Neural progenitor cell (in vitro differentiated cells): ENCODE measurements around the gene NEURL1B. TPM values are rescaled to one million over a fixed set of nuclear protein-coding genes. Genes with fewer than 3 reads are reported as not detected.
A peak's percentile ranks its signal among the peaks of the same experiment; 100 is the strongest.

ENCODE experiments used
- DNase-seq: peaks from one replicate; pipeline ENCODE4 v3.0.0-alpha.2; 2016; ENCODE audit warnings: low spot score
- H2AFZ ChIP-seq: fragments of 200-600 bp; sonication (generic); replicated peaks from 2 replicates; pipeline ENCODE4 v1.6.1; 2016; ENCODE audit warnings: antibody characterized with exemption
- H3F3A ChIP-seq: fragments of 200-600 bp; sonication (generic); 2 replicates; pipeline ENCODE4 v1.6.1; 2016; ENCODE audit warnings: antibody characterized with exemption, low read depth
- H3K27ac ChIP-seq: fragments of 200-600 bp; sonication (generic); 2 replicates; pipeline ENCODE4 v1.5.1; 2016; ENCODE audit warnings: mild to moderate bottlenecking
- H3K27me3 ChIP-seq: fragments of 200-600 bp; sonication (generic); 2 replicates; pipeline ENCODE4 v1.6.1; 2016; ENCODE audit warnings: mild to moderate bottlenecking, moderate library complexity
- H3K36me3 ChIP-seq: fragments of 200-600 bp; sonication (generic); 2 replicates; pipeline ENCODE4 v1.5.1; 2016
- H3K4me1 ChIP-seq: fragments of 200-600 bp; sonication (generic); 2 replicates; pipeline ENCODE4 v1.6.1; 2016; ENCODE audit warnings: mixed run types
- H3K4me2 ChIP-seq: fragments of 200-600 bp; sonication (generic); 2 replicates; pipeline ENCODE4 v1.6.1; 2016
- H3K4me3 ChIP-seq: fragments of 200-600 bp; sonication (generic); 2 replicates; pipeline ENCODE4 v1.5.1; 2016
- H3K79me2 ChIP-seq: fragments of 200-600 bp; sonication (generic); 2 replicates; pipeline ENCODE4 v1.6.1; 2016; ENCODE audit warnings: low read depth
- H3K9ac ChIP-seq: fragments of 200-600 bp; sonication (generic); 2 replicates; pipeline ENCODE4 v1.6.1; 2016
- H3K9me3 ChIP-seq: fragments of 200-600 bp; sonication (generic); 2 replicates; pipeline ENCODE4 v1.5.1; 2016; ENCODE audit warnings: low read depth
- H4K20me1 ChIP-seq: fragments of 200-600 bp; sonication (generic); 2 replicates; pipeline ENCODE4 v1.6.1; 2016; ENCODE audit warnings: low read depth
- H3K27ac Mint-ChIP-seq: 3 replicates; pipeline ENCODE4 v1.8.0; 2021; ENCODE audit warnings: mixed read lengths
- H3K27me3 Mint-ChIP-seq: 2 replicates; pipeline ENCODE4 v1.8.0; 2022; ENCODE audit warnings: low read depth, mild to moderate bottlenecking, inconsistent platforms, moderate library complexity, mixed read lengths; ENCODE audit not compliant: insufficient read depth
- H3K36me3 Mint-ChIP-seq: 3 replicates; pipeline ENCODE4 v1.8.0; 2021; ENCODE audit warnings: mixed read lengths
- H3K4me1 Mint-ChIP-seq: 3 replicates; pipeline ENCODE4 v1.8.0; 2021; ENCODE audit warnings: mixed read lengths
- H3K4me3 Mint-ChIP-seq: 3 replicates; pipeline ENCODE4 v1.8.0; 2021; ENCODE audit warnings: mild to moderate bottlenecking, moderate library complexity, mixed read lengths
- H3K9me3 Mint-ChIP-seq: 3 replicates; pipeline ENCODE4 v1.8.0; 2020; ENCODE audit warnings: mixed read lengths
- EZH2 ChIP-seq: fragments of 200-600 bp; sonication (generic); IDR thresholded peaks from 2 replicates; pipeline ENCODE4 v1.6.1; 2017; ENCODE audit warnings: antibody characterized with exemption, mild to moderate bottlenecking, moderate library complexity
- EZH2phosphoT487 ChIP-seq: fragments of 200-600 bp; sonication (generic); IDR thresholded peaks from 2 replicates; pipeline ENCODE4 v1.6.1; 2017; ENCODE audit warnings: antibody characterized with exemption
- total RNA-seq: library from RNA; depleted of rRNA; stranded (reverse); fragments of >200 nt; gene quantifications from 2 replicates; pipeline ENCODE4 v1.2.3, GENCODE V29; 2015; ENCODE audit warnings: low replicate concordance
- TF ChIP-seq, protein P1 (sequence below): fragments of 200-600 bp; sonication (generic); IDR thresholded peaks from 2 replicates; pipeline ENCODE4 v1.5.1; 2017; ENCODE audit warnings: antibody characterized with exemption, mild to moderate bottlenecking

The NEURL1B gene
- total RNA-seq, 1 donor from 2014 or later = 12.1 TPM

DNA sequence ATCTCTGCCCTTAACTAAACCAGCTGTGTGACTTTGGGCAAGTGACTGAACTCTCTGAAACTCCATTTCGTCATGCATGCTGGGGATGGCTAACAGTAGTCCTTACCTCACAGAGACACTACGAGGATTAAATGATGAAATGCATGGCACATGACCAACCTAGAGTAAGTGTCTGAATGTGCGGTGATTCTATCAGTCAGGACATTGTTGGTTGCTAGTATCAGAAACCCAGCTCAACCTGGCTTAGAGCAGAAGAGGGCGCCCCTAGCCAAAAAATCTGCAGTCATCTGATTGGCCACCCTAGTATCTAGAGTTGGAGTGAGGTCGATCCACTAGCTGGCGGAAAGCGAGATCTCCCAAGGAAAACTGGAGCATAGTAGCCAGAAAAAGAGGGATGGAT lies 25.2 kb downstream of the NEURL1B start:
- peaks cover 8% of the 10 kb centered on the region for H3K4me1 ChIP-seq
- H3K36me3 Mint-ChIP-seq = peaks cover 2% of the 10 kb centered on the region
- no peak overlapping the region for H3K4me2 ChIP-seq
- H2AFZ ChIP-seq = no peak overlapping the region
- no peaks in the 10 kb centered on the region for H3K27me3 ChIP-seq
- H3K4me1 Mint-ChIP-seq = peaks cover 25% of the 10 kb centered on the region
- H3K9me3 Mint-ChIP-seq = no peaks in the 10 kb centered on the region
- H4K20me1 ChIP-seq = peaks cover 15% of the 10 kb centered on the region
- H3K36me3 ChIP-seq = no peaks in the 10 kb centered on the region
- no peak overlapping the region for H3K27ac ChIP-seq
- no peak for DNase-seq
- no peaks in the 10 kb centered on the region for H3K79me2 ChIP-seq
- TF ChIP-seq EZH2phosphoT487 (no peak), EZH2 (no peak)
- TF ChIP-seq, protein P1, sequence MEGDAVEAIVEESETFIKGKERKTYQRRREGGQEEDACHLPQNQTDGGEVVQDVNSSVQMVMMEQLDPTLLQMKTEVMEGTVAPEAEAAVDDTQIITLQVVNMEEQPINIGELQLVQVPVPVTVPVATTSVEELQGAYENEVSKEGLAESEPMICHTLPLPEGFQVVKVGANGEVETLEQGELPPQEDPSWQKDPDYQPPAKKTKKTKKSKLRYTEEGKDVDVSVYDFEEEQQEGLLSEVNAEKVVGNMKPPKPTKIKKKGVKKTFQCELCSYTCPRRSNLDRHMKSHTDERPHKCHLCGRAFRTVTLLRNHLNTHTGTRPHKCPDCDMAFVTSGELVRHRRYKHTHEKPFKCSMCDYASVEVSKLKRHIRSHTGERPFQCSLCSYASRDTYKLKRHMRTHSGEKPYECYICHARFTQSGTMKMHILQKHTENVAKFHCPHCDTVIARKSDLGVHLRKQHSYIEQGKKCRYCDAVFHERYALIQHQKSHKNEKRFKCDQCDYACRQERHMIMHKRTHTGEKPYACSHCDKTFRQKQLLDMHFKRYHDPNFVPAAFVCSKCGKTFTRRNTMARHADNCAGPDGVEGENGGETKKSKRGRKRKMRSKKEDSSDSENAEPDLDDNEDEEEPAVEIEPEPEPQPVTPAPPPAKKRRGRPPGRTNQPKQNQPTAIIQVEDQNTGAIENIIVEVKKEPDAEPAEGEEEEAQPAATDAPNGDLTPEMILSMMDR = peak; percentile 20
- no peak overlapping the region for H3K9ac ChIP-seq
- H3F3A ChIP-seq = no peaks in the 10 kb centered on the region
- peaks cover 7% of the 10 kb centered on the region for H3K27me3 Mint-ChIP-seq
- H3K4me3 ChIP-seq = no peak overlapping the region
- no peak overlapping the region for H3K4me3 Mint-ChIP-seq
- H3K27ac Mint-ChIP-seq = peak overlapping the region; percentile 4
- H3K9me3 ChIP-seq = no peaks in the 10 kb centered on the region

DNA sequence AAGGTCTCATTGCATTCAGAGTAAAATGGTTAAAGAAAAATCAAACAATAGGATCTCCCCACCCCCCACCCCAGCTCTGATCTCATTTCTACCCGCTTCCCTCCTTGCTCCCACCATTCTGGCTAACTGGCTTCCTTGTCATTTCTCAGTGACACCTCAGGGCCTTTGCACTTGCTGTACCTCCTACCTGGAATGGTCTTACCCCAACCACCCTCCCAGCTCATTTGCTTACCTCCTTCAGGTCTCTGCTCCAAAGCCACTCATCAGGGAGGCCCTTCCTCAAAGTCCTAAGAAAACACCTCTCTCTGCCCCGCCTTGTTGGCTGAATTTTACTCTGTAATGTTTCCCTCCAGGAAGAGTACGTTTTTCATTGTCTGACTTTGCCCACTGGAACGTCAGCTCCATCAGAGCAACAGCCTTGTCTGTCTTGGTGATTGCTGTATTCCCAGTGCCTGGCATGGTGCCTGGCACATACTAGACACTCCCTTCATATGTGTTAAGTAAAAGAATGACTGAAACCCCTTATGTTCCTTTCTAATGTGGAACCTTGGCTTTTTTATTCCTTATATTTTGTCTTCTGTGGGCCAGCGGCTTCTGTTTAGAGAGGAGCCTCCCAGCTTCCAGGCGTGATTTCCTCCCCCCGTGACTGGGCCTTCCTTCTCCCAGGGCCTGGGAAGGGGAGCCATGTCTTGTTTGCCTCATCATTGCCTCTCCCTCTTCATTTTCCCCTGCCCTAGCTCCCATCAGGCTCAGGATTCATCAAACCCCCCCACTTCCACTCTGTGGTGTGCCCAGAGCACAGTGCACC lies 26.9 kb downstream of the NEURL1B start:
- peak overlapping the region; percentile 81 for H3K27ac Mint-ChIP-seq

DNA sequence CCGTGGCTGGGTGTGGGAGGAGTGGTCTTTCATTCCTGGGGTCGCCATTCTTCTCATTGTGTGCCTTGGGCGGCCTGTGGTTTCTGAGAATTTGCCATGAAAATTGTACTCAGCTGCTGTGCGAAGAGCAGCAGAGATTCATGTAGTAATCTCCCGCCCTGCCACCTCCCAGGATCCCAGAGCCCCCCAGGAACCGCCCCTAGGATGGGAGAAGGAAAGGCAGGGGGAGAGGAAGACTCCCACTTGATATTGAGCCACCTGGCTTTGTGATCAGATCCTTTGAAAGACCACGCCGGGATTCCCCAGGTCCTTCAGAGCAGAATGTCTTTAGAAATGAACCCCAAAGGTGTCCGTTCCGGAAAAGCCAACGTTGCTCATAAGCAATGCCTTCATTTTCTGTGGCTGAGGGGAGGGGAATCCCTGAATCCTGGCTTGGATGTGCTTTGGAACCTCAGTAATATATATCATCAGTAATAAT lies 27.6 kb downstream of the NEURL1B start:
- Histone ChIP-seq H3K36me3 (no peaks in the 10 kb centered on the region), H3K79me2 (no peaks in the 10 kb centered on the region), H3K4me3 (no peak overlapping the region), H4K20me1 (peaks cover 12% of the 10 kb centered on the region), H3K27ac (no peak overlapping the region), H3F3A (no peaks in the 10 kb centered on the region), H3K9me3 (no peaks in the 10 kb centered on the region), H2AFZ (no peak overlapping the region), H3K9ac (no peak overlapping the region), H3K4me1 (peaks cover 8% of the 10 kb centered on the region), H3K4me2 (no peak overlapping the region), H3K27me3 (no peaks in the 10 kb centered on the region)
- H3K27me3 Mint-ChIP-seq = peaks cover 7% of the 10 kb centered on the region
- peaks cover 2% of the 10 kb centered on the region for H3K36me3 Mint-ChIP-seq
- TF ChIP-seq EZH2 = no peak
- no peak for TF ChIP-seq EZH2phosphoT487
- TF ChIP-seq, protein P1 = no peak
- no peaks in the 10 kb centered on the region for H3K9me3 Mint-ChIP-seq
- no peak for DNase-seq
- peaks cover 25% of the 10 kb centered on the region for H3K4me1 Mint-ChIP-seq
- no peak overlapping the region for H3K4me3 Mint-ChIP-seq
- H3K27ac Mint-ChIP-seq = peak overlapping the region; percentile 81

More for the DNA sequence above, 26.9 kb downstream of the NEURL1B start:
- Histone ChIP-seq H3K4me3 (no peak overlapping the region), H3K27ac (no peak overlapping the region), H3K9me3 (no peaks in the 10 kb centered on the region), H3K4me1 (peaks cover 8% of the 10 kb centered on the region), H3K36me3 (no peaks in the 10 kb centered on the region), H3K27me3 (no peaks in the 10 kb centered on the region), H3F3A (no peaks in the 10 kb centered on the region), H4K20me1 (peaks cover 12% of the 10 kb centered on the region), H3K9ac (no peak overlapping the region), H3K79me2 (no peaks in the 10 kb centered on the region), H3K4me2 (no peak overlapping the region), H2AFZ (no peak overlapping the region)
- peaks cover 25% of the 10 kb centered on the region for H3K4me1 Mint-ChIP-seq
- TF ChIP-seq EZH2 (no peak), EZH2phosphoT487 (no peak)
- TF ChIP-seq, protein P1 = no peak
- no peaks in the 10 kb centered on the region for H3K9me3 Mint-ChIP-seq
- peaks cover 2% of the 10 kb centered on the region for H3K36me3 Mint-ChIP-seq
- H3K27me3 Mint-ChIP-seq = peaks cover 7% of the 10 kb centered on the region
- no peak overlapping the region for H3K4me3 Mint-ChIP-seq
- DNase-seq = no peak
